HepG2 (cell line): ENCODE results near the gene CISH. TPM values are rescaled to one million over a fixed set of nuclear protein-coding genes. Genes with fewer than 3 reads are reported as not detected.
A peak's percentile ranks its signal among the peaks of the same experiment; 100 is the strongest.

ENCODE experiments used
- AHDC1 ChIP-seq: sonication (generic); formaldehyde crosslinking; IDR thresholded peaks from 2 replicates; pipeline ENCODE4 v1.5.1; 2020; ENCODE audit warnings: mild to moderate bottlenecking, missing genetic modification reagents, borderline replicate concordance
- ARID4A ChIP-seq: sonication (generic); formaldehyde crosslinking; IDR thresholded peaks from 2 replicates; pipeline ENCODE4 v1.5.0; 2020; ENCODE audit warnings: mild to moderate bottlenecking, missing genetic modification reagents, borderline replicate concordance
- BORCS8-MEF2B ChIP-seq: sonication (generic); formaldehyde crosslinking; IDR thresholded peaks from 2 replicates; pipeline ENCODE4 v1.8.0; 2022; ENCODE audit warnings: mild to moderate bottlenecking, missing genetic modification reagents
- CBFB ChIP-seq: sonication (generic); formaldehyde crosslinking; IDR thresholded peaks from 2 replicates; pipeline ENCODE4 v1.4.0; 2020; ENCODE audit warnings: missing genetic modification reagents
- KLF12 ChIP-seq: sonication (generic); formaldehyde crosslinking; IDR thresholded peaks from 2 replicates; pipeline ENCODE4 v1.4.0; 2020; ENCODE audit warnings: missing genetic modification reagents, borderline replicate concordance
- MXD4 ChIP-seq: IDR thresholded peaks from 2 replicates; pipeline ENCODE4 v1.6.1; 2016; ENCODE audit warnings: mild to moderate bottlenecking, missing biosample characterization, missing genetic modification reagents
- PATZ1 ChIP-seq: sonication (generic); formaldehyde crosslinking; IDR thresholded peaks from 2 replicates; pipeline ENCODE4 v1.4.0; 2020; ENCODE audit warnings: missing genetic modification reagents
- SP140L ChIP-seq: sonication (generic); formaldehyde crosslinking; IDR thresholded peaks from 2 replicates; pipeline ENCODE4 v1.4.0; 2020; ENCODE audit warnings: missing genetic modification reagents, borderline replicate concordance
- ZNF460 ChIP-seq: sonication (generic); formaldehyde crosslinking; IDR thresholded peaks from 2 replicates; pipeline ENCODE4 v1.5.1; 2020; ENCODE audit warnings: missing genetic modification reagents, mild to moderate bottlenecking, borderline replicate concordance
- ZNF580 ChIP-seq: IDR thresholded peaks from 2 replicates; pipeline ENCODE4 v1.6.1; 2016; ENCODE audit warnings: low read depth, borderline replicate concordance
- ZNF775 ChIP-seq: sonication (generic); formaldehyde crosslinking; IDR thresholded peaks from 2 replicates; pipeline ENCODE4 v1.4.0; 2020; ENCODE audit warnings: missing genetic modification reagents, mild to moderate bottlenecking, moderate library complexity, borderline replicate concordance
- ZNF788 ChIP-seq: sonication (generic); formaldehyde crosslinking; IDR thresholded peaks from 2 replicates; pipeline ENCODE4 v1.5.0; 2020; ENCODE audit warnings: mild to moderate bottlenecking, missing genetic modification reagents, borderline replicate concordance
- ZNF850 ChIP-seq: sonication (generic); formaldehyde crosslinking; conservative IDR thresholded peaks from 2 replicates; pipeline ENCODE4 v1.9.0; 2021; ENCODE audit warnings: mild to moderate bottlenecking, missing genetic modification reagents
- ZSCAN30 ChIP-seq: sonication (generic); formaldehyde crosslinking; IDR thresholded peaks from 2 replicates; pipeline ENCODE4 v1.5.0; 2020; ENCODE audit warnings: mild to moderate bottlenecking, missing genetic modification reagents
- polyA plus RNA-seq, 8 experiments: library from polyadenylated mRNA; depleted of rRNA in 3 of 8; stranded (reverse) in 7 of 8; unstranded in 1 of 8; fragments of >200 nt; fragmentation: Illumina TruSeq in 4 of 8; extraction: Trizol in 4 of 8; gene quantifications; 2 replicates each; pipeline versions ENCODE4 v1.2.1 to v1.2.3, GENCODE V29; 2011 to 2016; ENCODE audit warnings: low read depth in 4 of 8, missing spikeins in 1 of 8, mixed read lengths in 1 of 8; ENCODE audit not compliant: insufficient read depth in 1 of 8
- total RNA-seq, 5 experiments: library from RNA; depleted of rRNA; stranded (reverse); fragments of >200 nt; fragmentation: Illumina TruSeq; extraction: Trizol; gene quantifications; 2 replicates each; pipeline ENCODE4 v1.2.3, GENCODE V29; 2016; ENCODE audit warnings: low read depth in 1 of 5

CISH gene
- total and polyA plus RNA-seq, 2 of the 13 experiments (the other 11 are each of a cell fraction or from before 2014, with no cell fraction given), result 0.91 to 1.5 TPM

GRCh38 chr3:50600841-50601591 is 10.6 kb downstream of the CISH start (continued):
- no peak for TF ChIP-seq ZNF775 (CRISPR knock-in tag)
- TF ChIP-seq ZSCAN30 (CRISPR knock-in tag), result 0 out of 2 replicates have a peak, but pooled peaks have one; percentile 50
- TF ChIP-seq BORCS8-MEF2B (CRISPR knock-in tag), result no peak
- TF ChIP-seq KLF12 (CRISPR knock-in tag), result peak; percentile 78; the same call in 1 of the 2 replicates
- peak; percentile 65; the same call in 1 of the 2 replicates for TF ChIP-seq ARID4A (CRISPR knock-in tag)
- TF ChIP-seq ZNF850 (CRISPR knock-in tag), result no peak
- TF ChIP-seq ZNF460 (CRISPR knock-in tag), result peak; percentile 43; the same call in 1 of the 2 replicates
- no peak for TF ChIP-seq MXD4 (CRISPR knock-in tag)
- peak; percentile 74; the same call in 1 of the 2 replicates for TF ChIP-seq AHDC1 (CRISPR knock-in tag)
- TF ChIP-seq ZNF788 (CRISPR knock-in tag), result peak; percentile 76
- peak; percentile 72; the same call in 1 of the 2 replicates for TF ChIP-seq CBFB (CRISPR knock-in tag)
- TF ChIP-seq PATZ1 (CRISPR knock-in tag), result peak; percentile 96
- peak; percentile 51; the same call in 1 of the 2 replicates for TF ChIP-seq SP140L (CRISPR knock-in tag)
- peak; percentile 85; the same call in 1 of the 2 replicates for TF ChIP-seq ZNF580
